Measurements from ENCODE around the gene PTPN6. TPM values are rescaled to one million over a fixed set of nuclear protein-coding genes. Genes with fewer than 3 reads are reported as not detected.

Gene PTPN6
- total RNA-seq, 1 experiment from 2014 or later, result 19.8 TPM

DNA sequence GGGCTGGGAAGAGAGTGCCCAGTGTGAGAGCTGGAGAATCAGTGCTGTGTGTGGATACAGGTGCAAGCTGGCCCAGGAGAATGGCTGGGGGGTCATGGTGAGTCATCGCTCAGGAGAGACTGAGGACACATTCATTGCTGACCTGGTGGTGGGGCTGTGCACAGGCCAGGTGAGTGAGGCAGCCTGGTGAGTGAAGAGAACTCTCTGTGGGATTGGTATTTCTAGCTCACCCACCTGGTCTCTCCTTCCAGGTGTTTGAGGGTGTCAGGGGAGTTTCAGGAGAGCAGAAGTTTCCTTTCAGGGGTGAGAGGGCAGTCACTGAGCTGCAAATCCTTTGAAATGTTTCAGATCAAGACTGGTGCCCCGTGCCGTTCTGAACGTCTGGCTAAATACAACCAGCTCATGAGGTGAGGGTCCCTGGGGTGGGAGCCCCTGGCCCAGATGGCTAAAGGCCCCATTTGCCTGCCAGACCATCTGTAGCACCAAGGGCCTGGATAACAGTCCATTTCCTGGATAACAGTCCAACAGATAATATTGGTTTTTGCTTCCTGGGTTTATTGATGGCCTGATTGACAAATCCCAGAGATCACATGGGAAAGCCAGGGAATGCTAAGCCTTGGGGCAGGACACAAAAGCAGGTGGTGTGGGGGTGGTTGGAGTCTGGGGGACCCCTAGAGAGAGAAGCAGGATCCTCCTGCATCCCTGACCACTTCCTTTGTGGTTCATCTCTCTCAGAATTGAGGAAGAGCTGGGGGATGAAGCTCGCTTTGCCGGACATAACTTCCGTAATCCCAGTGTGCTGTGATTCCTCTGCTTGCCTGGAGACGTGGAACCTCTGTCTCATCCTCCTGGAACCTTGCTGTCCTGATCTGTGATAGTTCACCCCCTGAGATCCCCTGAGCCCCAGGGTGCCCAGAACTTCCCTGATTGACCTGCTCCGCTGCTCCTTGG, 28.9 kb upstream of the PTPN6 start:
- H3K4me3 Mint-ChIP-seq, result no peak overlapping the region; a peak in 1 of 5 replicates
- H3K27ac ChIP-seq (ENCODE audit: insufficient read length, low read depth, low read length), result no peak overlapping the region
- peak overlapping the region; percentile 76 to 94 (median 85); a peak in 5 of 7 replicates for H3K27ac Mint-ChIP-seq
- no peak overlapping the region for H3K4me2 ChIP-seq (ENCODE audit: insufficient read depth, insufficient read length, low read length)
- no peaks in the 10 kb centered on the region for H3K79me2 ChIP-seq (ENCODE audit: insufficient read depth, low read length)
- H3K23ac ChIP-seq (ENCODE audit: insufficient read length, low read depth, low read length), result no peak overlapping the region
- no peak overlapping the region for H3K9ac ChIP-seq (ENCODE audit: extremely low read depth, insufficient read length, low read length)
- no peak overlapping the region for H3K56ac ChIP-seq (ENCODE audit: insufficient read length, low read depth, low read length)
- no peak overlapping the region for H3K14ac ChIP-seq (ENCODE audit: insufficient read depth, low read length)
- H2AFZ ChIP-seq (ENCODE audit: low read length), result no peak overlapping the region
- no peak overlapping the region for H2AK5ac ChIP-seq (ENCODE audit: insufficient read length, low read length)
- H3K23me2 ChIP-seq (ENCODE audit: insufficient read length, low read depth, low read length, poor library complexity, severe bottlenecking), result peaks cover 18% of the 10 kb centered on the region
- peaks cover 0 to 2% of the 10 kb centered on the region in 2 experiments; a peak in 1 of 5 replicates for H3K9me3 Mint-ChIP-seq
- no peak overlapping the region for H3T11ph ChIP-seq (ENCODE audit: low read length)
- no peak overlapping the region for H2BK5ac ChIP-seq (ENCODE audit: insufficient read length, low read length)
- peaks cover 3% of the 10 kb centered on the region; the same call in 1 of the 2 replicates for H3K4me1 ChIP-seq (ENCODE audit: insufficient read depth, low read length)
- H3K9me3 ChIP-seq (ENCODE audit: control insufficient read depth, low read depth, low read length), result no peaks in the 10 kb centered on the region
- WGBS (ENCODE audit: extremely low coverage, insufficient read length, low lambda C conversion rate), result no CpG with 5 or more reads among the region's 9 CpGs
- H3K18ac ChIP-seq (ENCODE audit: insufficient read length, low read depth, low read length), result no peak overlapping the region
- peaks cover 1% of the 10 kb centered on the region; the same call in 1 of the 2 replicates for H3K27me3 Mint-ChIP-seq (ENCODE audit: low read depth)
- H2BK15ac ChIP-seq (ENCODE audit: low read depth, low read length), result no peak overlapping the region
- no peaks in the 10 kb centered on the region for H4K20me1 ChIP-seq (ENCODE audit: control insufficient read depth, insufficient read depth, insufficient read length)
- no peak overlapping the region for H2BK12ac ChIP-seq (ENCODE audit: insufficient read length, low read depth, low read length)
- no peak overlapping the region for H4K91ac ChIP-seq (ENCODE audit: insufficient read length, low read depth, low read length)
- H2BK120ac ChIP-seq (ENCODE audit: low read depth, low read length, poor library complexity, severe bottlenecking), result no peak overlapping the region
- H3K79me1 ChIP-seq (ENCODE audit: insufficient read depth, low read depth, low read length, poor library complexity, severe bottlenecking), result no peaks in the 10 kb centered on the region
- H2BK20ac ChIP-seq (ENCODE audit: low read depth, low read length, poor library complexity, severe bottlenecking), result no peak overlapping the region
- no peak for TF ChIP-seq CTCF (conservative IDR thresholded peaks at IDR 0.05)
- peaks cover 44 to 49% of the 10 kb centered on the region in 2 experiments for H3K4me1 Mint-ChIP-seq
- H4K5ac ChIP-seq (ENCODE audit: insufficient read length, low read depth, low read length), result no peak overlapping the region
- DNase-seq, result no peak
- no peak overlapping the region for H4K8ac ChIP-seq (replicated peaks; ENCODE audit: insufficient read length, low read depth, low read length)
- peaks cover 29 to 53% (median 52%) of the 10 kb centered on the region in 3 experiments for H3K36me3 Mint-ChIP-seq (ENCODE audit: insufficient read depth in 1 of 3, low read depth in 3 of 3)
- no peaks in the 10 kb centered on the region for H3K27me3 ChIP-seq (ENCODE audit: insufficient read depth, low read length)
- H3K4ac ChIP-seq (ENCODE audit: low read depth, low read length), result no peak overlapping the region

Measured in H9 (cell line).